Inflammatory macrophage (primary cell): ENCODE measurements around the gene DPY19L1.
"Not testable (repeated sequence)": the region's sequence is repeated elsewhere in the genome, so short reads cannot be mapped to it uniquely, and the experiment has no call there.

Experiments
- DNase-seq, 2 donors: peaks; one replicate each; pipeline ENCODE4 v3.0.0-alpha.2; 2020 to 2022
- total RNA-seq, 18 experiments: gene quantifications; one replicate each; lab custom pipeline; 2026; ENCODE audit warnings: mixed read lengths in 6 of 18, inconsistent platforms in 2 of 18; lab: John Stamatoyannopoulos, UW

The DPY19L1 gene
- 24.5 to 67.7 (median 46.0) reads per million in 18 experiments for total RNA-seq

DNA sequence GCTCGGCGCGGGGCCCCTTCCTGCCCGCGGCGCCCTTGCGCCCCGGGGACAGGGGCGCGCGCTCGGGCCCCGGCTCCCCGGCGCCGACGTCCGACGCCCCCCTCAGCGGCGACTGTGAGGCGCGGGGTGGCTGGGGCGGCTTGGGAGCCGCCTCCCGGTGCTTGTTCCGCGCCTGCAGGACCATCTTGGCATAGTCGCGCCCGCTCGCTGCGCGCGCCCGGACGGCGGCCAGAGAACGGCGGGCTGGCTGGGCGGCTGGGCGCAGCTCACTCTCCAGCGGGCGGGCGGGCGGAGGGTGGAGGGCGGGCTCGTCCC, at the start of gene DPY19L1:
Gene DPY19L1, minus strand, starts transcription at position 275 of the 315 bp plus-strand sequence. Its CDS starts 91 bp downstream, at position 184.
- no peak for DNase-seq

DNA sequence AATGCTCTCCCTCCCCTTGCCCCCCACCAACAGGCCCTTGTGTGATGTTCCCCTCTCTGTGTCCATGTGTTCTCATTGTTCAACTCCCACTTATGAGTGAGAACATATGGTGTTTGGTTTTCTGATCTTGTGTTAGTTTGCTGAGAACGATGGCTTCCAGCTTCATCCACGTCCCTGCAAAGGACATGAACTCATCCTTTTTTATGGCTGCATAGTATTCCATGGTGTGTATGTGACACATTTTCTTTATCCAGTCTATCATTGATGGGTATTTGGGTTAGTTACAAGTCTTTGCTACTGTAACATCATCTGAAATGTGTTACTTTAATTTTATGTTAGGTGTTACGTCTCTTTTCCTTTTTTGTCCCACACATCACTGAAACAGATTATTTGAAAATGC, 42.2 kb upstream of the DPY19L1 start:
- not testable (repeated sequence) for DNase-seq

DNA sequence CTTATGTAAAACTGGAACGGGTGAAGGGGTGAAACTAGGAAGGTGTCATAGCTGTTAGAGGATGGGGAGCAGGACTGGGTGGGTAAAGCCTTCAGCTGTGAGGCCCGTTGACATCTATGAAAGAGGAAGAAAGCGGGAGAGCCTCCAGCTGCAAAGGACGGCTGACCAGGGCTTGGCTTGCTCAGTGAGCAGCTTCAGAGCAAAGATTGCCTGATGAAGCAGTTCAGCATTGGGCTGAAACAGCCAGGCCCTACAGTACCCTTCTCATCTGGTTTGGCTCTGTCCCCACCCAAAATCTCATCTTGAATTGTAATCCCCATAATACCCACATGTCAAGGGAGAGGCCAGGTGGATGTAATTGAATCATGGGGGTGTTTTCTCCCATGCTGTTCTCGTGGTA, 36.7 kb upstream of the DPY19L1 start:
- DNase-seq, result not testable (repeated sequence)

DNA sequence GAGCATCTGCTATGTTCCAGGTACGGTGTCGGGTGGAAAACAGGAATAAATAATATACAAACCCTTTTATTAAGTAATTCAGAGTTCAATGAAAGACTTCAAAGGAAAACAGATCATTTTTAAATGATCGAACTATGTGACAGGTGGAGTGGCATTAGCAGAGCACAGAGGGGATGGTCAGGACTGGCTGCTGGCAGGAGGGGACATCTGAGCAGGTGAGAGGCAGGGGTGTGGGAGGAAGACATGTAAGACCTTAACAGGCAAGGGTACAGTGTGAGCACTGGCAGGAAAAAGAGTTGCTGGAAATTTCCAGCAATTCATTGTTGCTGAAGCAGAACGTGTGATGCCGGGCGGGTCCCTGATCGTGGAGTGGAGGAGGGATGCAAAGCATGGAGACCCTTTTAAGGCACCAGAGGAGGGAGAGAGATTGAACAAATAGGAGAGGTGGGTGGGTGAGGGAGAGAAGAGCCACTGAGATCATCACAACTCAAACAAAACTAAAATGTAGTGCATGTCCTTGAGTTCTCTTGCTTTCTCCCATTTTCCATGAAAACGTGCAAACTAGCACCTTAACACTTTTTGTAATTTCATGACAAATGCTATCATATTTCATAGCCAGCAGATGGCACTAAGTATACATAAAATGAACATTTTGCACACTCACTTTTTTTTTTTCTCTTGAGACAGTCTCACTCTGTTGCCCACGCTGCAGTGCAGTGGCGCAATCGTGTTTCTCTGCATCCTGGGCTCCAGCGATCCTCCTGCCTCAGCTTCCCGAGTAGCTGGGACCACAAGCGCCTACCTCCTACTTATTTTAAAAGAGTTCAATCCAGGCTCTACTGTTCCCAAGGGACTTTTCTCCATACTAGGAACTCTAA, 35.9 kb upstream of the DPY19L1 start:
- DNase-seq, result peak; percentile 39 to 61

DNA sequence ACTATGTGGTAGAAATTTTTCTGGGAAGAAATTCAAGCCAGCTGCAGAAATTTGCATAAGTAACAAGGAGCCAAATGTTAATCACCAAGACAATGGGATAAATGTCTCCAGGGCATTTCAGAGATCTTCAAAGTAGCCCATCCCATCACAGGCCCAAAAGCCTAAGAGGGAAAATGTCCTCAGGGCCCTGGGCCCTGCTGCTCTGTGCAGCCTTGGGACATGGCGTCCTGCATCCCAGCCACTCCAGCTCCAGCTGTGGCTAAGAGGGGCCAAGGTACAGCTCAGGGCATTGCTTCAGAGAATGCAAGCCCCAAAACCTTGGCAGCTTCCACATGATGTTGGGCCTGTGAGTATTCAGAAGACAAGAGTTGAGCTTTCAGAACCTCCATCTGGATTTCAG, 31.8 kb upstream of the DPY19L1 start:
- not testable (repeated sequence) for DNase-seq

DNA sequence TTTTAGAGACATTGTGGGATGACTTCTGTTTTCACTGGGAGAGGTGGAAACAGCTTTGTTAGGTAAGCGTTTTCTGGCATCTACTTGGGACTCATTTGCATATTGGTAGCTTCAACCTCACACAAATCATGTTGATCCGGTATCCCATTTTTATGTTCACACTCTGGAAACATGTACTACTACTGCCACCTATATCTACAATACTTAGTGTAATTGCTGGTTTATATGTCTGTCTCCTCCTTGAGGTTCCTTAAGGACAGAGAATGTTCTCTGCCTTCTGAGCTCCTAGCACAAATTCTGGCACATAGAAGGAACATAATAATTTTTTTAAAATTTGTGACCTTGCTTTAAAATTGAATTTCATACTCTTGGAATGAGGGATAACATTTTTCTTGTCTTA, 28.1 kb upstream of the DPY19L1 start:
- not testable (repeated sequence) for DNase-seq

DNA sequence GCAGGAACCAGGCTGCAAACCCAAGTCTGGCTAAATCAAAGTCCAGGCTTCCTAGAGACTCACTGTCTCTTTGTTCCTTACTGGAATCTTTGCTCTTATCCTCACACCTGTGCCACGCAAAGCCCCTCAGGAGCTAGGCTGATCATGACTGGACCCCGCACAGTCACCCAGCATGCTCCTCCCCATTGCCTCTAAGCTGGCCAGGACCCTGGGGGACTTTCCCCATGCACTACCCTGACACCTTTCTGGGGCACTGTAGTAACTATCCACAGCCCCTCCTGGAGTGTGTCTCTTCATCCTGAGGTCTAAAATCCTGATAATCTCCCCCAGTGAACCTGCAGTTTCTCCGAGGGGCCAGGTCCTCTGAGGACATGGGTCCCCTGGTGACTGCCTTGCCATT, 21.3 kb upstream of the DPY19L1 start:
- DNase-seq, result not testable (repeated sequence)

DNA sequence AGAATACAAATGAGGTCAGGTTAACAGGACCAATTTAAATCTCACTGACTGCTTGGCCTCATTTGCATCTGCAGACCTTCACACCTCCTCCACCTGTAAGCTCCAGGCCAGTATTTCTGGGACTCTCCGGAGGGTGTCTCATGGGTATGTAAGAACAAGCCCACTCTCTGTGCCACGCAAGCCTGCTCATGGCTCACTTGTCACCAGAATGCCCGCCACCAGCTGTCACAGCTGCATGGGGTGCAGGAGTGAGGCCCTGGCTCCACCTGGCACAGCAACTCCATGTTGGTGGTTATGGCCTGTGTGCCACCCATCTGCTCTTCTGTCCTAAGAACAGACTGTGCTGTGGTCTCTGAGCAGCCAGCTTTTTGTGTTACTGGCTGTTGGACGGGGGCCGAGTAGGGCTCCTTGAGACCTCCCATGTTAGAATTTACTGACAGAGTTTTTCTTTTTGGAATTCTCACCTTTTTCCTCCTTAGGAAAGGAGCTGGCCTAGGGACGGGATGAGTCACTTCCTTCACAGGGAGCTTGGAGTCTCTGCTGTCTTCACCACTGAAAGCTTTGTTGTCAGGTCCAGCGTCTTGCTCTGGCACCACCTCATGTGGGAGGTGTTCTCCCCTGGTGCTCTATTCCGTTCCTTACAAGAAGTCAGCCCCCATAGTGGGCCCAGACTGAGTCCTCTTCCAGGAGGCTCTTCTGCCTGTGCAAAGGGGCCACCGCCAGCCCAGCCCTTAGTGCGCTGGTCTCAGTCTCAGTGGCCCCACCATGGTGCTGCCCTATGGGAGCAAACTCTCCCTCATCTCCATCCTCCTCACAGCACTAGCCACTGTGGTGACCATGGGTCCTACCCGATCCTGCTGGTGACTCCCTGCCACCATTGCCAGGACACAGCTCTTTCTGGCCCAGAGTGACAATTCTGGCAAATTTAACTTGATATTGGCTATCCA, 20.5 kb upstream of the DPY19L1 start:
- not testable (repeated sequence) for DNase-seq

DNA sequence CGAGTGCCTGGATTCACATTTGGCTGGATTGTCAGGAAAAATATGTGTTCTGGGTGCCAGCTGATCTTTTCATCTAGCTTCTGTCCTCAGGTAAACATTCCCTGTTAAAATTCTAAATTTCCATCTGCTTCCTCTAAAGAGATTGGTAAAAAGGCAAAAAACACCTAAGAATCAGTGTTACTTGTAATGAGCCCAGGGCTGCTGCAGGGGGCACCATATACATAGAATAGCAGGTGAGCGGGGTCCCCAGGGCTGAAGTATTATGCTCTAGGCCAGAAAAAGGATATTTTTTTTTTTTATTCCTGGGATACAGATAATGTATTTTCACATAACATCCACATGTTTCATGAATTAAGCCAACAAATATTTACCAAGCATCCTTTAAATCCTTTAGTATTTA, 18.4 kb upstream of the DPY19L1 start:
- DNase-seq, result not testable (repeated sequence)

DNA sequence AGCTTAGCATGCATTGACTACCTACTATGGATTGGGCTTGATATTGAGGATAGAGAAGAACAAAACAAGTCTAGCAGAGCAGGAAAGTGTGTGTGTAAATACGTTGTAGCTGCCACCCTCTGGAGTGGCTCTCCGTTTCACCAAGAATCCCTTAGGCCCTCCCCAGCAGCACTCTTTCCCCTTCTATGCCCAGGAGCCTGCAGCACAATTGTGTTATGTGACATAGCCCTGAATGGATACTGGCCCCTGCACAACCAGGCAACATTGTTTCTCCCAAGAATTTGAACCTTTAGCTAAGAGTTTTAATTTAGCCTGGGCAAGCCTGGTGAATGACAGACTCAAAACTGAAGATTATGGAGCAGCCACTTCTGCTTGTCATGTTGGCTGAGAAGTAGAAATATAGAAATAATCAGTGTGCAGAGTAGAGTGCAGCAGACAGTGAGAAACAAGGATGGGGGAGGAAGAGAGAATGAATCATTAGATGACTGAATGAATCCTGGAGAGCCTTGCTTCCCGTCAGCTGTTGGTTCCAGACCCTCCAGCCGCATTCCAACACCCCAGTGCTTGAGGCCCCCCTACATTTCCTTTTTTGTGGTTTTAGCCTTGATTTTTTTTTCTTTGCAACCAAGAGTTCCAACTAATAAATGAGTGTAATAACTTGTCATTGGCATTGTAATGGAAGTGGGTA, 16.3 kb upstream of the DPY19L1 start:
- not testable (repeated sequence) for DNase-seq

DNA sequence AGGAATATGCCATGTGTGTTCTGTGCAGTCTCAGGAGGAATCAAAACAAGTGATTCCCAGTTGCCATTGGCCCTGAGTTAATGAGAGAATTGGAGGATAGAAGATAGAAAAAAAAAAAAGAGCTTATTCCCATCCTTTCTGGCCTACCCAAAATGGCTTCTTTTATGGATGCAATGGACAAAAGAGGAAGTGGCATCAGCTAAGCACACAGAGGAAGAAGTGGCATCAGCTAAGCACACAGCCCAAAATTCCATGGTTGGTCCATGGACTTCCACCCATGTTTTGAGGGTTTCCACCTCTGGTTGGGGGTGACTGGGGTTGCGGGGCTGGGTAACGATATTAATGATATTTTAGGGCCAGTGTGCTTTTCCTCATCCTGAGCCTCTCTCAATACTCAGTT, 11.1 kb upstream of the DPY19L1 start:
- not testable (repeated sequence) for DNase-seq

DNA sequence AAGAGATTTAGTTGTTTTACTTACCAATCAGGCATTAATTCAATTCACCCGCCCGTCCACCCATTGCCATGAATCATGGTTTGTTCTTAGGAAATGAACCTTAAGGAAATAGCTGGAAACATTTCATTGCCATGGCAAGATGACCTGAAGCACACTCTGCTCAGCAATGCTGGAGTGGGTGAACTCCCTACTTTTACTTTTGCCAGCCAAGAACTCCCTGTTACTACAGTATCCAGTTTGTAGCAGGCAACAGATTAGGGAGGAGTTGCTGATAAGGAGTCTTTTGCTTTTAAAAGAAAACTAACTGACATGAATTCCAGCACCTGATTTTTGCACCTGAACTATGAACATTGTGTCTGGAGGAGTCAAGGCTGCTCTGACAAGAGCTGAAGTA, 10.6 kb upstream of the DPY19L1 start:
- DNase-seq, result not testable (repeated sequence)

DNA sequence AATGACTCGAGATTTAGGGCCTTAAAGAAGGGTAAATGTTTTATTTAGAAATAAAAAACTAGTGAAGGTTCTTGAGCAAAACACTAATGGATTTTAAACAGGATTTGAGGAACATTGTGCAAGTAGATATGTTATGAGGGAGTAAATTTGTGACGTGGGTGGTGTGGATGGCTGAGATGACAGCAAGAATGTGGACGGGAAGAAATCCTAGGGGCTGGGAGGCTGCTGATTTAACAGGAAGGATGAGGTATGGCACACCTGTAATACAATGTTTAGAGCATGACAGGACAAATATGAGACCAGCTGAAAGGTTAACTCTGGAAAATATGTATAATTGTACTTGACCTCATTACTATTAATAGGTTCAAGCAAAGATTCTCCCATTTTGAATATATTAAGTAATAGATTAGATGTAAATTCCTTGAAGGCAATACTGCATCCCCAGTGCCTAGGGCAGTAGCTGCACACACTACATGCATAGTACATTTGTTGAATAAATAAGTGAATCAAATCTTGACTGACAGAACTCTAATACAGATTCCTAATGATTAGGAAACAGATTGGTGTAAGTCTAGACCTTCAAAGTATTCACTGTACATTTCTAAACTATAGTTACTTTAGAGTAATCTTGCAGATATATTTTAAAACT, 10.1 kb upstream of the DPY19L1 start:
- not testable (repeated sequence) for DNase-seq

DNA sequence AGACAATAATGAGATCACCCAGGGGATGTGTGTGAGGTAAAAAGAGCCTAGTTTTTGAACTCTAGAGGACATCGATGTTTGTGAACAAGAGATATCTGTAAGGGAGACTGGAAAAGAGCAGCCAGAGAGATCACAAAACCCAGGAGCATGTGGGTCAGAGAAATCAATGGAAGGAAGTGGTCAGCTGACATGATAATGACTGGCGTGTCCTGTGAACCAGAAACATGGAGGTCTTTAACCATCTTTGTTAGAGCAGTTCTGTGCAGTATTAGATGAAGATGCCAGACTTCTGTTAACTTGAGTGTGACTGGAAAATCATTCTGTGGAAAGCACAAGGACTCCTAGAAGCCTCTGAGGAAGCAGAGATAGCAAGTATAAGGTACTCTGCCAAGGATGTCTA, 6.0 kb upstream of the DPY19L1 start:
- DNase-seq, result not testable (repeated sequence)

DNA sequence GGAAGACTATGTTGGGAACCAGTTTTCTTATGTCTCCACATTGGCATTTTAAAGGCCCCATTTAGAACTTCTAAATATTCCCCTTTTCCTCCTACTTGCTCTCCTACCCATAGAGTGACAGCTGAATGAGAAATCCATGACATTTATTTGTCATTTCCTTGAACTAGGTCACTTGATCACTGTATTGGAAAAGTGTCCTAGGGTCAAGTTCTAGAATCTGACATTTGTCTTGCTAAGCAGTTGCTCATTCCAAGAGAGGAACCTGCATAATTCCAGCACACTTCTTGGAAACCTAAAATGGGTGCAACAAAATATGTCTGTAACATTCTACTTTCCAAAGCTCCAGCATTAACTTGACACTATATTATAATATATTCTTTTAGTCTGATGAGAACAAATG, 3.6 kb upstream of the DPY19L1 start:
- DNase-seq, result no peak

DNA sequence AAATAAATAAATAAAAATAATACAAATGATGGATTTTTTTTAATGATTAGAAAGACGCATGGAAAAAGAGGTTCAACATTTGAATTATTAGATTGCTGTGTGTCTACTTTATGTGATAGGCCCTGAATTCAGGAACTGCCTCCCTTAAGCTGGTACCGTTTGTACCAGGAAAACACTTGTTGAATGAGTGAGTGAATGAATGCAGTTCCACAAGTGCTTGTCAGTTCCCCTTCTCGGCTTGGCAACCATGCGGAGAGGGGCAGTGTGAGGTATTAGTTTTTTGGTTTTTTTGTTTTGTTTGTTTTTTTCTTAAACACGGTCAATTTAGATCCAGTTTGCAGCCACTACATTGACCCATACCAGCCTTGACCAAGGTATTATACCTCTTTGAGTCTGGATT, 2.1 kb upstream of the DPY19L1 start:
- DNase-seq, result no peak

DNA sequence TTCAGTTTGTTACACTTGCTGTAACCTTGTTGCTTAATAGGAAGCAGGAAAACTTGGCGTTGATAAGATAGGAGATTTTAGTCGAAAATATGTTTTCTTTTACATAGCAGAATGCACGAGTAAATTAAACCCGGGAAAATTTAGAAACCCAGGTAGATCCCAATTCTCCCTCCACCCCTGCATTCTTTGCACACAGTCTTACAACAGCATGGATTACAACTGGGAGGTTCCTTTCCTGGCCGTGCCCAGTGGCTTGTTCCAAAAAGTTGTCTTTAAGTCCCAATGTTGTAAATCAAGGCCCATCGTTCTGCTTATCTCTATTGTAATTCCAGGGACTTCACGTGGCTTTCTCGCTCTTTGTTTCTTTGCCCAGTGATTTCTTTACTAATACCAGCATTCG, 1.1 kb upstream of the DPY19L1 start:
- no peak for DNase-seq

DNA sequence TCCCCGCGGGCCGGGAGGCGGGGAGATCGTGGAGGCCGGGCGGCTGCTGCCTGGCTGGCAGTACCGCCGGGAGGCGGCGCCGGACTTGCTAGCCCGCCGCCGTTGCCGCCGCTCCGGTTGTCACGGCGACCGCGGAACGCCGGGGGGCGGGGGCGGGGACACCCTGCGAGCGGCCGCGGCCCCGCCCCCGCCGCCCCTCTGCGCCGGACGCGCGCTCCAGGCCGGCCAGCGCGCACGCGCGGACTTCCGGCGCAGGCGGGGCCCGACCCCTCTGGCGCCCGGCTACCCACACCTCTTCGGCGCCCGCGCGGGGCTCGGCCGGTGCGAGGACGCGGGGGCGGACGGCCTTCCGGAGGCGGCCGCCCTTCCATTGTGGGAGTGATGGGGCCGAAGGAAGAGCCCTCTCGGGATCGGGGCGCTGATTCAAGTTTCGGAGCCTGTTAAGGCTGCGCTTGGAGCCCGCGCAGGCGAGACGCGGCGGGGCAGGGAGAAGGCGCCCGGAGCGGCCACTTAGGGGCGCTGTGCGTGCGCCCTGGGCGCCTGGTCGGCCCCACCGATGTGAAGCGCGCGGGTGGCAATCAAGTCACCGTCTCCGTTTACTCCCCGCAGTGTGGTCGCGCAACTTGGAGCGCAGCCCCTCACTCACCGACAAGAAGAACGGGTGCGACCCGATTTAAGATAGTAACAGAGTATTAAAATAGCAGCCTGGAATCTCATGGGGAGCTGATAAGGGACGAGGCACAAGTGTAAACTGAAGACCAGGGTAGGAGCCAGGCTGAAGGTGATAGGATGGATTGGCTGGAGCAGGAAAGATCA, 449 bp upstream of the DPY19L1 start:
- DNase-seq, result peak; percentile 88 to 97

DNA sequence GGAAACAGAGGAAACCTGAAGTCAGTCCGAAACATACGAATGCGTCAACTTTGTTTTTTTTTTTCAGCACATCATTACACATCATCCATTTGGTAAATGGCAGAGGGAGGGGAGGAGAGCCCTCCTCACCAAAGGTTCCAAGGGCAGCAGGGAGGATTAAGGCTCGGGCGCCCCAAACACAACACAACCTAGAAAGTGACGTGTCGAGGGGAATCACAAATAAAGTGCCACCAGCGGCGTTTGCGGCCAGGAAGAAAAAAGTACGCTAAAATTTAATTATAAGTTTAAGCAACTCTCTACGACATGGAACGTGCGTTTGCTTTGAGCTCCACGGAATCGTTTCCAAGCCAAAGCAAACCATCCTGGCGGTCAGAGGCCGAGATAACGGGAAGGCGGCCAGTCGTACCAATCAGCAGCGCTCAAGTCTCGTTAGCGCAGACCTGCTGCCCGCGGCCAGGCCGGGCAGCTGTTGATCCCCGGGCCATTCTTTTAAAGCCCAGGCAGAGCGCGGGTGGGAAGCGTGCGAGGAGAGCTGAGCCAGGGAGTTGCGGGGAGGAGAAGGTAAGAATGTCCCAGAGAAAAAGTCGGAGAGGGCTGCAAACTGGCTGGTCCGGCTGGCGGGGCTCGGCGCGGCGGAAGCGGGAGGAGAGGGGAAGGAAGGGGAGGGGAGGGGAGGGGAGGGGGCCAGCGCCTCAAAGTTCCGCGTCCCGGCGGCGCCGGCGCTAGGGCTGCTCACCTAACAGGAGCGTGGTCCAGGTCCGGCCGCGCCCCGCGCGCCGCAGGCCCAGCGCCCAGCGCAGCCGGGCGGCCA, 719 bp downstream of the DPY19L1 start:
- DNase-seq, result peak; percentile 42 to 47

DNA sequence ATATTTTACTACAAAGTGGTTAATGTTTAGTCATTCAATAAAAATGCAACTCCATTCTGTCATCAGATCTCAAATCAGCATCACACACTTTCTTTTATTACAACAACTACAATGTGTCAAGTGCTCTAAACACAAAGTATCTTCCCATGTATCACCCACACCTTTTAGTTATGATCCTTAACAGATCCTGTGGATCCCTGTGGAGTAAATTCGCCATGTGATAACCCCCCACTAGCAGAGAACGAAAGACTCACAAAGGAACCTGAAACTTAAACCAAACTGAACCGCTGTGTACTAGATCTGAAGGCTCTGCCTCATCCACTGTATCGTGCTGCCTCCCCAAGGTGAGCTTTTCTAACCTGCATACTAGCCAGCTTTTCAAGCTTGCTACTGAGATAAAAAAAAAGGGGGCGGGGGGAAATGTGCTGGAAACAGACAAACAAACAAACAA, 1.7 kb downstream of the DPY19L1 start:
- no peak for DNase-seq
